22Rv1 (cell line): ENCODE data around the gene PCDHGB5.
"Not testable (repeated sequence)": the region's sequence is repeated elsewhere in the genome, so short reads cannot be mapped to it uniquely, and the experiment has no call there.

ENCODE experiments used
- ZFX ChIP-seq: fragments of 450-650 bp; IDR thresholded peaks from 2 replicates; pipeline ENCODE4 v1.6.1; 2017; ENCODE audit warnings: antibody characterized with exemption, borderline replicate concordance
- TF ChIP-seq, protein P1 (sequence below): fragments of 450-650 bp; IDR thresholded peaks from 2 replicates; pipeline ENCODE4 v1.5.1; 2017; ENCODE audit warnings: mild to moderate bottlenecking

DNA sequence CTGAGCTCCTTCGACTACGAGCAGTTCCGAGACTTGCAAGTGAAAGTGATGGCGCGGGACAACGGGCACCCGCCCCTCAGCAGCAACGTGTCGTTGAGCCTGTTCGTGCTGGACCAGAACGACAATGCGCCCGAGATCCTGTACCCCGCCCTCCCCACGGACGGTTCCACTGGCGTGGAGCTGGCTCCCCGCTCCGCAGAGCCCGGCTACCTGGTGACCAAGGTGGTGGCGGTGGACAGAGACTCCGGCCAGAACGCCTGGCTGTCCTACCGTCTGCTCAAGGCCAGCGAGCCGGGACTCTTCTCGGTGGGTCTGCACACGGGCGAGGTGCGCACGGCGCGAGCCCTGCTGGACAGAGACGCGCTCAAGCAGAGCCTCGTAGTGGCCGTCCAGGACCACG, 34.6 kb downstream of the PCDHGB5 start:
- TF ChIP-seq, protein P1, sequence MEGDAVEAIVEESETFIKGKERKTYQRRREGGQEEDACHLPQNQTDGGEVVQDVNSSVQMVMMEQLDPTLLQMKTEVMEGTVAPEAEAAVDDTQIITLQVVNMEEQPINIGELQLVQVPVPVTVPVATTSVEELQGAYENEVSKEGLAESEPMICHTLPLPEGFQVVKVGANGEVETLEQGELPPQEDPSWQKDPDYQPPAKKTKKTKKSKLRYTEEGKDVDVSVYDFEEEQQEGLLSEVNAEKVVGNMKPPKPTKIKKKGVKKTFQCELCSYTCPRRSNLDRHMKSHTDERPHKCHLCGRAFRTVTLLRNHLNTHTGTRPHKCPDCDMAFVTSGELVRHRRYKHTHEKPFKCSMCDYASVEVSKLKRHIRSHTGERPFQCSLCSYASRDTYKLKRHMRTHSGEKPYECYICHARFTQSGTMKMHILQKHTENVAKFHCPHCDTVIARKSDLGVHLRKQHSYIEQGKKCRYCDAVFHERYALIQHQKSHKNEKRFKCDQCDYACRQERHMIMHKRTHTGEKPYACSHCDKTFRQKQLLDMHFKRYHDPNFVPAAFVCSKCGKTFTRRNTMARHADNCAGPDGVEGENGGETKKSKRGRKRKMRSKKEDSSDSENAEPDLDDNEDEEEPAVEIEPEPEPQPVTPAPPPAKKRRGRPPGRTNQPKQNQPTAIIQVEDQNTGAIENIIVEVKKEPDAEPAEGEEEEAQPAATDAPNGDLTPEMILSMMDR = not testable (repeated sequence)
- not testable (repeated sequence) for TF ChIP-seq ZFX
